HG03575 (cell line): ENCODE results near the gene LAMA4.

ENCODE experiments used
- ATAC-seq: cut with Tn5 transposase; IDR thresholded peaks from one replicate; pipeline ENCODE4 v1.9.1; 2021; ENCODE audit not compliant: unreplicated experiment, insufficient number of reproducible peaks, low FRiP score; ENCODE audit errors: extremely low read depth

Gene LAMA4

GRCh38 chr6:112062966-112063365 lies 191.4 kb downstream of the LAMA4 start:
- no peak for ATAC-seq

GRCh38 chr6:112061605-112062004 lies 192.8 kb downstream of the LAMA4 start:
- ATAC-seq: no peak
